ENCODE results near the gene KRTAP9-7.

KRTAP9-7 gene

DNA sequence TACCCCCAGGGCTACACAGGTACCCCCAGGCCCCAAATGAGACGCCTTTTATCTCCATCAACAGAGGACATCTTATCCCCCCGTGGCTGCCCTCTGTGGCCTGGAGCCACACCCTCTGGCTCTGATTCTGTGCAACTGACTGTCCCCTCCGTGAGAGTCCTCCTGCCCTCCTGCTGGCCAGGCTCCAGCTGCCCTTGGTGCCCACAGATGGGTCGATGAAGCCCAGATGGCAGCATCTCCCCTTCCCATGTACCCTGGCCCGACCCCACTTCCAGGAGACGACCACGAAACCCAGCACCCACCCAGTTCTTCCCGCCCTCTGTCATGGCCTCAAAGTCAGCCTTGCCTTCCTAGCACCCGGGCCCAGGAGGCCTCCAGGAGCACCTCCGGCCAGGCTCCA is 49.6 kb downstream of the KRTAP9-7 start:
- Histone ChIP-seq H3K27ac (replicated peaks) (no peak overlapping the region), H3K27me3 (ENCODE audit: insufficient read depth, poor library complexity, severe bottlenecking) (no peaks in the 10 kb centered on the region), H3K4me3 (replicated peaks; ENCODE audit: insufficient read depth, low read length) (no peak overlapping the region)
- DNase-seq (ENCODE audit: low read depth in 1 of 2, low spot score in 1 of 2), result no peak
- TF ChIP-seq POLR2AphosphoS5 (IDR thresholded peaks at IDR 0.05; ENCODE audit: low read depth) (no peak), GABPA (IDR thresholded peaks at IDR 0.05; ENCODE audit: low read depth) (no peak), SPI1 (IDR thresholded peaks at IDR 0.05; ENCODE audit: borderline replicate concordance, low read depth) (no peak)
- TF ChIP-seq, protein P1, sequence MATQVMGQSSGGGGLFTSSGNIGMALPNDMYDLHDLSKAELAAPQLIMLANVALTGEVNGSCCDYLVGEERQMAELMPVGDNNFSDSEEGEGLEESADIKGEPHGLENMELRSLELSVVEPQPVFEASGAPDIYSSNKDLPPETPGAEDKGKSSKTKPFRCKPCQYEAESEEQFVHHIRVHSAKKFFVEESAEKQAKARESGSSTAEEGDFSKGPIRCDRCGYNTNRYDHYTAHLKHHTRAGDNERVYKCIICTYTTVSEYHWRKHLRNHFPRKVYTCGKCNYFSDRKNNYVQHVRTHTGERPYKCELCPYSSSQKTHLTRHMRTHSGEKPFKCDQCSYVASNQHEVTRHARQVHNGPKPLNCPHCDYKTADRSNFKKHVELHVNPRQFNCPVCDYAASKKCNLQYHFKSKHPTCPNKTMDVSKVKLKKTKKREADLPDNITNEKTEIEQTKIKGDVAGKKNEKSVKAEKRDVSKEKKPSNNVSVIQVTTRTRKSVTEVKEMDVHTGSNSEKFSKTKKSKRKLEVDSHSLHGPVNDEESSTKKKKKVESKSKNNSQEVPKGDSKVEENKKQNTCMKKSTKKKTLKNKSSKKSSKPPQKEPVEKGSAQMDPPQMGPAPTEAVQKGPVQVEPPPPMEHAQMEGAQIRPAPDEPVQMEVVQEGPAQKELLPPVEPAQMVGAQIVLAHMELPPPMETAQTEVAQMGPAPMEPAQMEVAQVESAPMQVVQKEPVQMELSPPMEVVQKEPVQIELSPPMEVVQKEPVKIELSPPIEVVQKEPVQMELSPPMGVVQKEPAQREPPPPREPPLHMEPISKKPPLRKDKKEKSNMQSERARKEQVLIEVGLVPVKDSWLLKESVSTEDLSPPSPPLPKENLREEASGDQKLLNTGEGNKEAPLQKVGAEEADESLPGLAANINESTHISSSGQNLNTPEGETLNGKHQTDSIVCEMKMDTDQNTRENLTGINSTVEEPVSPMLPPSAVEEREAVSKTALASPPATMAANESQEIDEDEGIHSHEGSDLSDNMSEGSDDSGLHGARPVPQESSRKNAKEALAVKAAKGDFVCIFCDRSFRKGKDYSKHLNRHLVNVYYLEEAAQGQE (IDR thresholded peaks at IDR 0.05; ENCODE audit: insufficient replicate concordance, low read depth), result no peak
- TF ChIP-seq, protein P2, sequence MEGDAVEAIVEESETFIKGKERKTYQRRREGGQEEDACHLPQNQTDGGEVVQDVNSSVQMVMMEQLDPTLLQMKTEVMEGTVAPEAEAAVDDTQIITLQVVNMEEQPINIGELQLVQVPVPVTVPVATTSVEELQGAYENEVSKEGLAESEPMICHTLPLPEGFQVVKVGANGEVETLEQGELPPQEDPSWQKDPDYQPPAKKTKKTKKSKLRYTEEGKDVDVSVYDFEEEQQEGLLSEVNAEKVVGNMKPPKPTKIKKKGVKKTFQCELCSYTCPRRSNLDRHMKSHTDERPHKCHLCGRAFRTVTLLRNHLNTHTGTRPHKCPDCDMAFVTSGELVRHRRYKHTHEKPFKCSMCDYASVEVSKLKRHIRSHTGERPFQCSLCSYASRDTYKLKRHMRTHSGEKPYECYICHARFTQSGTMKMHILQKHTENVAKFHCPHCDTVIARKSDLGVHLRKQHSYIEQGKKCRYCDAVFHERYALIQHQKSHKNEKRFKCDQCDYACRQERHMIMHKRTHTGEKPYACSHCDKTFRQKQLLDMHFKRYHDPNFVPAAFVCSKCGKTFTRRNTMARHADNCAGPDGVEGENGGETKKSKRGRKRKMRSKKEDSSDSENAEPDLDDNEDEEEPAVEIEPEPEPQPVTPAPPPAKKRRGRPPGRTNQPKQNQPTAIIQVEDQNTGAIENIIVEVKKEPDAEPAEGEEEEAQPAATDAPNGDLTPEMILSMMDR (IDR thresholded peaks at IDR 0.05; ENCODE audit: insufficient read depth, low read length), result no peak

DNA sequence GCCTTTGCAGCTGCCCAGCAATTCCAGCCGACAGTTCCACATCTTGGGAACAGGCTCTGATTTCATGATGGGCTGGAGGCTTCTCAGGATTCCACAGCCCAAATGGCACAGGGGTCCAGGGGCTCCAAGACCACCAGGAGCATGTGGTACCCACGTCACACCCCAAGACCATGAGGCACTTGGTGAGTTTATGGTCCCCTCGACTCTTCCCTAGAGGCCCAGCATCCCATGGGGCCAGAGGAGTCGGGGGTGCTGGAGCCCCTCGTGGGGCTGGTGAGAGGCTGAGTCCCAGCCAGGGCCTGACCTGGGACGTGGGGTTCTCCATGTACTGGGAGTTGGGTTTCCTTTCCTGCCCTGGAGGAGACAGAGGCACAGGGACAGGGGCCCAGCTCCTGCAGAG is 50.1 kb downstream of the KRTAP9-7 start:
- H3K27ac ChIP-seq (replicated peaks), result no peak overlapping the region
- no peak overlapping the region for H3K4me3 ChIP-seq (replicated peaks; ENCODE audit: insufficient read depth, low read length)
- no peaks in the 10 kb centered on the region for H3K27me3 ChIP-seq (ENCODE audit: insufficient read depth, poor library complexity, severe bottlenecking)
- TF ChIP-seq, protein P1 (IDR thresholded peaks at IDR 0.05; ENCODE audit: insufficient replicate concordance, low read depth), result no peak
- no peak for TF ChIP-seq SPI1 (IDR thresholded peaks at IDR 0.05; ENCODE audit: borderline replicate concordance, low read depth)
- no peak for TF ChIP-seq GABPA (IDR thresholded peaks at IDR 0.05; ENCODE audit: low read depth)
- TF ChIP-seq, protein P2 (IDR thresholded peaks at IDR 0.05; ENCODE audit: insufficient read depth, low read length), result no peak
- no peak for TF ChIP-seq POLR2AphosphoS5 (IDR thresholded peaks at IDR 0.05; ENCODE audit: low read depth)
- no peak for DNase-seq (ENCODE audit: low read depth in 1 of 2, low spot score in 1 of 2)
